K562 (cell line): ENCODE results near the gene RNF168. TPM values are rescaled to one million over a fixed set of nuclear protein-coding genes. Genes with fewer than 3 reads are reported as not detected.

Experiments used
- ARID4B ChIP-seq: sonication (generic); formaldehyde crosslinking; IDR thresholded peaks from 2 replicates; pipeline ENCODE4 v1.8.0; 2022; ENCODE audit warnings: mild to moderate bottlenecking, missing genetic modification reagents
- HES1 ChIP-seq: fragments of 450-650 bp; IDR thresholded peaks from 2 replicates; pipeline ENCODE4 v1.6.1; 2016; ENCODE audit warnings: low read depth, mild to moderate bottlenecking, moderate library complexity
- KHSRP ChIP-seq: fragments of 450-650 bp; IDR thresholded peaks from 2 replicates; pipeline ENCODE4 v1.6.1; 2017
- KLF13 ChIP-seq: fragments of 450-650 bp; IDR thresholded peaks from 2 replicates; pipeline ENCODE4 v1.6.1; 2016; ENCODE audit warnings: missing genetic modification characterization, low read depth, mild to moderate bottlenecking, missing compliant biosample characterization, moderate library complexity, borderline replicate concordance
- PPARD ChIP-seq: fragments of 250-450 bp; sonication (Bioruptor Pico); IDR thresholded peaks from 2 replicates; pipeline ENCODE4 v1.8.0; 2022; ENCODE audit warnings: inconsistent platforms, mild to moderate bottlenecking, moderate library complexity
- RAD21 ChIP-seq, 2 experiments: fragments of 250-450 bp in 1 of 2; fragments of 450-650 bp in 1 of 2; sonication (Bioruptor Pico) in 1 of 2; formaldehyde crosslinking in 1 of 2; IDR thresholded peaks in 1 of 2; conservative IDR thresholded peaks in 1 of 2; 2 replicates each; pipeline versions ENCODE4 v1.4.0 to v1.8.0; 2020 to 2022; ENCODE audit warnings: mild to moderate bottlenecking in 2 of 2, moderate library complexity in 1 of 2
- SAFB2 ChIP-seq: fragments of 200-400 bp; formaldehyde crosslinking; IDR thresholded peaks from 2 replicates; pipeline ENCODE4 v1.6.1; 2018; ENCODE audit warnings: borderline replicate concordance, low read length, low read depth, moderate library complexity; ENCODE audit not compliant: severe bottlenecking
- TAF1 ChIP-seq: IDR thresholded peaks from 2 replicates; pipeline ENCODE4 v1.6.1; 2011; ENCODE audit warnings: mild to moderate bottlenecking, low read length, moderate library complexity; ENCODE audit not compliant: insufficient read depth, control insufficient read depth, severe bottlenecking; ENCODE audit errors: extremely low read depth
- TCFL5 ChIP-seq: fragments of 250-450 bp; sonication (Bioruptor Pico); conservative IDR thresholded peaks from 2 replicates; pipeline ENCODE4 v1.6.1; 2021; ENCODE audit warnings: mild to moderate bottlenecking, moderate library complexity, matching md5 sums
- THRA ChIP-seq: fragments of 450-650 bp; IDR thresholded peaks from 2 replicates; pipeline ENCODE4 v1.6.1; 2017; ENCODE audit warnings: mild to moderate bottlenecking, moderate library complexity
- ZBTB49 ChIP-seq: sonication (generic); formaldehyde crosslinking; IDR thresholded peaks from 2 replicates; pipeline ENCODE4 v1.8.0; 2022; ENCODE audit warnings: missing genetic modification reagents, mild to moderate bottlenecking, borderline replicate concordance
- ZNF395 ChIP-seq: fragments of 200-800 bp; sonication (Bioruptor generic); IDR thresholded peaks from 2 replicates; pipeline ENCODE4 v1.6.1; 2017; ENCODE audit warnings: missing genetic modification characterization, missing compliant biosample characterization
- ZNF707 ChIP-seq: fragments of 250-450 bp; sonication (Bioruptor Pico); conservative IDR thresholded peaks from 2 replicates; pipeline ENCODE4 v1.8.0; 2022; ENCODE audit warnings: inconsistent platforms, mild to moderate bottlenecking, moderate library complexity
- polyA plus RNA-seq, 8 experiments: library from polyadenylated mRNA; depleted of rRNA in 4 of 8; stranded (reverse) in 5 of 8; unstranded in 3 of 8; fragments of >200 nt; fragmentation: Nextera tagmentation in 2 of 8; fragmentation: Illumina TruSeq in 1 of 8; extraction: Ambion mirVana in 2 of 8; extraction: Trizol in 1 of 8; gene quantifications; 2 replicates each; pipeline versions ENCODE4 v1.2.1 to v1.2.3, GENCODE V29; 2011 to 2014; ENCODE audit warnings: inconsistent platforms in 1 of 8, missing spikeins in 1 of 8
- total RNA-seq, 7 experiments: library from RNA; depleted of rRNA in 6 of 7; stranded (reverse); fragments of >200 nt in 6 of 7; fragmentation: Illumina TruSeq in 2 of 7; extraction: Trizol in 2 of 7; gene quantifications; 2 replicates each; pipeline versions ENCODE4 v1.2.1 to v1.2.3, GENCODE V29; 2011 to 2021; ENCODE audit warnings: low replicate concordance in 1 of 7

Gene RNF168
- total and polyA plus RNA-seq, 9 of the 15 experiments (the other 6 are each of a cell fraction or from before 2014, with no cell fraction given), result 6.0 to 32.1 (median 16.6) TPM

- no peak for TF ChIP-seq ZNF395 (CRISPR knock-in tag)
- TF ChIP-seq THRA, result no peak
- TF ChIP-seq TAF1, result peak; percentile 84
- TF ChIP-seq TCFL5 (CRISPR knock-in tag), result no peak
- no peak for TF ChIP-seq KHSRP
- TF ChIP-seq PPARD (CRISPR knock-in tag), result no peak
- TF ChIP-seq KLF13 (tag), result no peak
- no peak for TF ChIP-seq ZNF707 (CRISPR knock-in tag)
- TF ChIP-seq ARID4B (CRISPR knock-in tag), result peak; percentile 89; the same call in 1 of the 2 replicates
- no peak for TF ChIP-seq SAFB2
- no peak for TF ChIP-seq ZBTB49
- TF ChIP-seq HES1, result no peak
- no peak for TF ChIP-seq RAD21 (CRISPR knock-in tag; conservative IDR thresholded peaks at IDR 0.05 in 1 of 2, IDR thresholded peaks at IDR 0.05 in 1 of 2)
These were observed 71.3 kb downstream of the RNF168 start, which contains the start of gene UBXN7 (continued) for GRCh38 chr3:196432137-196432879.
